Hepatic stellate cell (primary cell): ENCODE measurements around the gene KLC1.
A peak's percentile ranks its signal among the peaks of the same experiment; 100 is the strongest.

Experiments used
- DNase-seq: peaks from one replicate; pipeline ENCODE4 v3.0.0; 2011; ENCODE audit warnings: low spot score

The KLC1 gene

GRCh38 chr14:103659631-103660030, 30.6 kb downstream of the KLC1 start:
- DNase-seq = no peak

GRCh38 chr14:103662029-103662428, 33.0 kb downstream of the KLC1 start:
- DNase-seq = no peak

DNA sequence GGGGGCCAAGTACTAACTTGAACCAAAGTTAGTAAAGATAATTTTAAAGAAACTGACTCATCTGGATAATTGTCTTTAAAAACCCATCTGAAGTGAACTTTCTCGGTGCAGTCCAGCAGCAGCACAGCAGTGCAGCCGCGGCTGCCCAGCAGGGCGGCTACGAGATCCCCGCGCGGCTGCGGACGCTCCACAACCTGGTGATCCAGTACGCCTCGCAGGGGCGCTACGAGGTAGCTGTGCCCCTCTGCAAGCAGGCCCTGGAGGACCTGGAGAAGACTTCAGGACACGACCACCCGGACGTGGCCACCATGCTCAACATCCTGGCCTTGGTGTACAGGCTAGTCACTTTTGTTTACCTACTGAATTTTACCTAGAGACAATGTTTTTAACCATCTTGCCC, 33.6 kb downstream of the KLC1 start:
- DNase-seq = no peak

GRCh38 chr14:103663506-103663905, 34.5 kb downstream of the KLC1 start:
- no peak for DNase-seq

DNA sequence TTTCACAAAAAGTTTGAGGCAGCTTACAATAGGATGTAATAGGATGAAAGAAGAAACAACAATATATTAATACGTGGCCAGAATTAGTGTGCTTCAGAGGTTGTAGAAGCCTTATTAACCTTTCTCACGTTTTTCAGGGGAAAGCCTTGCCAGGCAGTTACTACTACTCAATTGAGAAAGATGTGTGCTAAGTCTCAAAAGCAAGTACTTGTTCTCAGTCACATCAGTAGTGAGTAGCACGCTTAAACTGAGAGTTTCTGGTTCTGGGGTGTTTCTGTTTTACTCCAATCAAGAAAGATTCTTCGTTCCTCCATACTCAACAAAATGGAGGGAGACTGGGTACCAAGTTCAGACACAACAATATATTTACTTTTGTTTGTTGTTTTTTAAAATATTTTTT, 38.7 kb downstream of the KLC1 start:
- no peak for DNase-seq

- DNase-seq = no peak
Measured at GRCh38 chr14:103668117-103668516, 39.1 kb downstream of the KLC1 start.

DNA sequence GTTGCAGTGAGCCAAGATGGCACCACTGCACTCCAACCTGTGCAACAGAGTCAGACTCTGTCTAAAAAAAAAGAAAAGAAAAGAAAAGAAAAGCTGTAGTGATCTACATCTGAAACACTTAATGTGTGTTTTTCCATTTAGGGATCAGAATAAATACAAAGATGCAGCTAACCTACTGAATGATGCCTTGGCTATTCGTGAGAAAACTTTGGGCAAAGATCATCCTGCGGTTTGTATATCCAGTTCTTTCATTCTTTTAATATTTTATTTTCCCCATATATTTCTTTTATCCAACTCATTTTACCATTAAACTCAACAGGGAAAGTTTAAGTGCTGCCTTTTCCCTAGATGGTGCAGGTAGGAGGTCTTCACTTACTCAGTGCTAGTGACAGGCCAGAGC, 40.4 kb downstream of the KLC1 start:
- DNase-seq = no peak

- no peak for DNase-seq
Measured at GRCh38 chr14:103671911-103672310, 42.9 kb downstream of the KLC1 start.

GRCh38 chr14:103675957-103676356, 46.9 kb downstream of the KLC1 start:
- no peak for DNase-seq

- no peak for DNase-seq
Measured at GRCh38 chr14:103676881-103677675, 48.1 kb downstream of the KLC1 start.

- no peak for DNase-seq
Measured at GRCh38 chr14:103679351-103679750, 50.3 kb downstream of the KLC1 start.

- DNase-seq = no peak
Measured at GRCh38 chr14:103680491-103681231, 51.6 kb downstream of the KLC1 start.

DNA sequence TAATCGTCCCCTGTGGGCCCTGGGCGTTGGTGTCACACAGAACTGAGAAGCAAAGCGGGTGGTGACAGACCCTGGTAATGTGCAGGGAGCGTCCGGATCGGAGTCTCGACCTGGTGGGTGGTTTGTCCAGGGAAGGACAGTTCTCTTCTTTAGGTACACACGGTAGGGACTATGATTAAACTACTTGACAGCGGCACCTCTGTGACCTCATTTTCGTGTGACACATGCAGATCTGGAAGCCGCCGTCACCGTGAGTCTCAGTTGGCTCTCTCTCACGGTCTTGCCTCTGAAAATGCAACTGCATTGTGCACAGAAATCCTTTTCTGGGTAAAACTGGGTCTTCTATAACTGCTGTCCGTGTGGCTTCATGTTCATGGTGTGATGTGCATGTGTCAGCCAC, 54.1 kb downstream of the KLC1 start:
- DNase-seq = no peak

GRCh38 chr14:103684471-103684870, 55.5 kb downstream of the KLC1 start:
- no peak for DNase-seq

- no peak for DNase-seq
Measured at GRCh38 chr14:103684871-103685270, 55.9 kb downstream of the KLC1 start.

DNA sequence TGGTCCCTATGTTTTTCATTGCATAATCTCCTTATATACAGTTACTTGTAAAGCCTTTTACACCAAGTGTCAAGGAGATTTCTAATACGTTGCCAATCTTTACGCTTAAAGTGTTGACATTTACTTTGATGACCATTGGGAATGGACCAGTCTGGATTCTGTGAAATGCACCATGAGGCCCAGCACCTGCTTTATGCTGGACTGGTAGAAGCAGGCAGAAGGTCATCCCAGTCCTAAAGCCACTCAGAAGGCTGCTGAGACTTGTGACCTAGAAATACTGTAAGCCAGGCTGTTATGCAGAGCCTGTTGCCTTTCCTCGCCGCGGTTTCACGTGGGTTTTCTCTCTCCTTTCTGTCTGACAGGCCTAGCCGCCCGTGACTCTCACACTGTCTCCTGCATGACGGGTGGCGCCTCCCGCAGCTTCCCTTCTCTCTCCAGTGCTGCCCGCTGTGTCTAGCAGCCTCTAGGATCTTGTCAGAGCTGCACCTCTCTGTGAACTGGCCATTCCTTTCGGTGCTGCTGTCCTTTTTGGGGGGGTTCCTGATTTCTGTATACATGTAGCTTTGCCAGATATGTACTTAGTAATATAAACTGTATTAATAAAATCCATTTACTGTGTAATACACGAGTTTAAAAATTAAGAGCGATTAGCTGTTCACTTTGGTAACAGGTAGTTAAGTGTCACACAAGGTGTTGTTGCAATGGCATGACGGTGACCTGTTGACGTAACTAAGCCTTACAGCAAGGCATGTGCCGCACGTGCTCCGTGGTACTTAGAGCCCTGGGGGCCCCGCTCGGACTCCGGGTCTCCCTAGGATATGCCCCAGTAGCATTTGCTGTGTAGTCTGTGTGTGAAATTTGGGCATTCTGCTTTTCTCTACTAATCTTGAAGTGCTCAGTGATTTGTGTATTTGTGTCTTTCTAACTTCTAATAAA, 56.5 kb downstream of the KLC1 start:
- no peak for DNase-seq

DNA sequence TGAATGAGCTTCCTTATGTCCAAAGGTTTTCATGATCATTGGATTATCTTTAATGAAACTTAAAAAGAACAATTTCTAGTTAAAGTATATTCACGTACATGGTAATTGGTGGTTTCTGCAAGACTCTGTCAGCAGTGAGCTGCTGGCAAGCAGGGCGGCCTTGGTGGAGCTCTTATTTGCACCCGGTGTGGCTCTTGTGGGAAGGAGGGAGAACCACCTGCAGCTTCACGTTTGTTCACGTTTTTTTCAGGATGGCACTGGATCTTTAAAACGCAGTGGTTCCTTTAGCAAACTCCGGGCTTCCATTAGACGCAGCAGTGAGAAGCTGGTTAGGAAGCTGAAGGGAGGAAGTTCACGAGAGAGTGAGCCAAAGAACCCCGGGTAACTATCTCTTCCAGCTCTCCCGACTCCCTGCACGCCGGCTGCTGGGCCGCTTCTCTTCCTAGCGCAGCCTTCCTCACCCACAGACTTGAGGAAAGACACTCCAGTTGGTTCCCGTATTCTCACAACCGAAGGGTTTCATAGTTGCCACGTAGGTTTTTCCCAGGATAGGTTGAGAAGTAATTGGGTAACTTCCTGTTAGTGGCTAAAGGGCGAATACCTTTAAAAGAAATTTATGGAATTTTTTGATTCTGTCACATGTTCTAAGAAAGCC, 57.9 kb downstream of the KLC1 start:
- DNase-seq = peak; percentile 39

DNA sequence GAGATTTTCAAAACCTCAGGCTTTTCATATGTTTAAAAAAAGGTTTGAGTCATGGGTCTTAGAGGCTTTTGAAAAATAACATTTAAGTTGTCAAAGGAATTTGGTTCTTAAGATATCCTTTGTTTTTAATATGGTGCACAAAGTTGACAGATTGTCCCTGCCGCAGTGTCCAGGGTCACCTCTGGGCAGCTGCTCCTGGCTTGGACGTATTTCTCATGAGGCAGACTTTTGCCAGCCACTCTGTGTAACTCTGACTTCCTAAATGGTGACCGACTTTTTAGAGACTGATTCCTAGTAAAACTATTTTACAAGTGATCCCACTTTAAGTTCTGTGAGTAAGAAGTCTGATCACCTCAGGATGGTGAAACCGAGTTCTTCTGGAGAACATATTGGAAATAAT, 58.7 kb downstream of the KLC1 start:
- no peak for DNase-seq

GRCh38 chr14:103688441-103688840, 59.4 kb downstream of the KLC1 start:
- DNase-seq = no peak

DNA sequence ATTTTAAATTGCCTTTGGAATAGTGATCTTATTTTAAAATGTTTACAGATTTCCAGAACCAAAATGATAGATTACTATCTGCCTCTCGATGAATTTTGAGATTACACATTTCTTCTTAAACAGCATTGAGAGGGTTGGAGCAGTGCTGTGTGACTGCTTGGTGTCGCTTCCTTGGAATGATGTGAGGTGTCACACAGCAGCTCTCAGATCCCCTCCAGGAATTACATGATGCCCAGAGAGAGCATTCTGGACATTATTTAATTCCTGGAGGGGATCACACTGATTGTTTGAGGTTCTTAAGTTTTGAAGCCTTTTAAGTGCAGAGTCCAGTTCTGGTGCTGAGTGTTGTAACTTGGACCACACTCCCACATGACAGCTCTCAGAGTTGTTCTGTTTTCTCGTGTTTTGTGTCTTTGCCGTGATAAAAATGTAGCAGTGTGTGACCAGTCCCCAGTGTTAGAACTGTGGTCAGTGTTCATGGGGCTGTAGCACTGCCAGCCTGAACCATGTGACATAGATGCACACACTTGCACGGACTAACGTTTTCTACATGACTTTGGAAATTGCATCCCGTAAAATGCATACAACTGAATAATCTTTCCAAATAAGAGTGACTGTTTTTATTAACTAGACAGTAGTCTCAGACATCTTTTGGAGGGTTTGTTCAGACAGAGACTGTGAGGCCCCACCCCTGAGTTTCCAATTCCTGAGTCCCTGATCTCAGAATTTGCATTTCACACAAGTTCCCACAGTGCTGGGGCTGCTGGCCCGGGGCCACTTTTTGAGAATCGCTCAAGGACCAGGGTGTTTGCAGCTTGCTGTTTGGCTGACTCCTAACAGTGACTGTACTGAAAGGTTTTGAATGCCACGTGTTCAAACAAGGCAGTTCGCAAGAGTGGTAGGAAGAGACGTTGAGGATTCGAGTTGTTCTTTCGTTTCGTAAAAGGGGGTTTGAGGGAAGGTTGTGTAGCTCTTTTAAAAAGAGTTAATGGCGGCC, 60.2 kb downstream of the KLC1 start:
- no peak for DNase-seq

GRCh38 chr14:103690332-103690731, 61.3 kb downstream of the KLC1 start:
- no peak for DNase-seq
